Measurements from ENCODE around the gene IL17RC. TPM values are rescaled to one million over a fixed set of nuclear protein-coding genes. Genes with fewer than 3 reads are reported as not detected.

IL17RC gene, protein sequence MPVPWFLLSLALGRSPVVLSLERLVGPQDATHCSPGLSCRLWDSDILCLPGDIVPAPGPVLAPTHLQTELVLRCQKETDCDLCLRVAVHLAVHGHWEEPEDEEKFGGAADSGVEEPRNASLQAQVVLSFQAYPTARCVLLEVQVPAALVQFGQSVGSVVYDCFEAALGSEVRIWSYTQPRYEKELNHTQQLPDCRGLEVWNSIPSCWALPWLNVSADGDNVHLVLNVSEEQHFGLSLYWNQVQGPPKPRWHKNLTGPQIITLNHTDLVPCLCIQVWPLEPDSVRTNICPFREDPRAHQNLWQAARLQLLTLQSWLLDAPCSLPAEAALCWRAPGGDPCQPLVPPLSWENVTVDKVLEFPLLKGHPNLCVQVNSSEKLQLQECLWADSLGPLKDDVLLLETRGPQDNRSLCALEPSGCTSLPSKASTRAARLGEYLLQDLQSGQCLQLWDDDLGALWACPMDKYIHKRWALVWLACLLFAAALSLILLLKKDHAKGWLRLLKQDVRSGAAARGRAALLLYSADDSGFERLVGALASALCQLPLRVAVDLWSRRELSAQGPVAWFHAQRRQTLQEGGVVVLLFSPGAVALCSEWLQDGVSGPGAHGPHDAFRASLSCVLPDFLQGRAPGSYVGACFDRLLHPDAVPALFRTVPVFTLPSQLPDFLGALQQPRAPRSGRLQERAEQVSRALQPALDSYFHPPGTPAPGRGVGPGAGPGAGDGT
- total RNA-seq (10 to 100 TPM; 10.7 to 24.1 (median 19.7) TPM), polyA plus RNA-seq (10 to 100 TPM in 2 of 3 donors, 1 to 10 TPM in 1; 6.6 to 24.6 (median 12.6) TPM)
- long read RNA-seq, donor 1, partial matches to known transcripts = 0 of 1 reads
- long read RNA-seq, donor 1, other reads (novel, unspliced or antisense) = 0 of 1 reads
- long read RNA-seq, donor 2, partial matches to known transcripts = 0 of 2 reads
- long read RNA-seq, donor 2, other reads (novel, unspliced or antisense) = 0 of 2 reads

DNA sequence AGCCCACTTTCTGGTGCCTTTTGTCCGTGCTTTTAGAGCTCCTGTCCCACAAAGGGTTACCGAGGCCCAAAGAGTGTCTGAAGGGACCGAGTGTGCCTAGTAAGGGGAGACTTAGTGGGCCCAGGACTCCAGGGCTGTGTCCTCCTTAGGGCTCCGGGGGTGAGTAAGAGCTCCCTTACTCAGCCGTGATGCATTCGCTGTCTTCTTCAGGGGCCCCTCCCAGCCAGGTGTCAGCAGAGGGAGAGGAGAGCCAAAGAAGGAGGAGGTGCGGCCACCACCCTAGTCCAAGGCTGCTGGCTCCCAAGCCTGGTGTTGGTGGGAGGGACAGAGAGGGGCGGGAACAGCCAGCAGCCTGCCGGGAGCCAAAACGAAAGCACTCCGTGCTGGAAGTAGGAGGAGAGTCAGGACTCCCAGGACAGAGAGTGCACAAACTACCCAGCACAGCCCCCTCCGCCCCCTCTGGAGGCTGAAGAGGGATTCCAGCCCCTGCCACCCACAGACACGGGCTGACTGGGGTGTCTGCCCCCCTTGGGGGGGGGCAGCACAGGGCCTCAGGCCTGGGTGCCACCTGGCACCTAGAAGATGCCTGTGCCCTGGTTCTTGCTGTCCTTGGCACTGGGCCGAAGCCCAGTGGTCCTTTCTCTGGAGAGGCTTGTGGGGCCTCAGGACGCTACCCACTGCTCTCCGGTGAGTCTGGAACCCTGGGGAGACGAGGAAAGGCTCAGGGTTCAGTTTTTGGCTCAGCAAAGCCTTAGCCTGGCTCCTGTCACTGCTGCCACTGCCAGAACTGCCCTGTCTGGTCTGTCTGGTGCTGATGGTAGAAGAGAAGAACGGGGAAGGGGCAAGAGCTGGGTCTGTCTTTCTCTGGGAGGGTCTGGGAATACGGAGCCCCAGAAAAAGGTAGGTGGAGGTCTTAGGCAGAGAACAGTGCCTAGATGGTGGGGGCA lies at the start of gene IL17RC:
Gene IL17RC (plus strand): TSS at position 365 of the 947 bp plus-strand sequence. CDS start 218 bp downstream, at position 583.
- Histone ChIP-seq H3K4me3 (peak within 1 kb of the TSS; percentile 47 to 84 (median 56)), H3K27me3 (replicated peaks in 1 of 7) (peaks cover 0 to 22% (median 0%) of the 10 kb centered on the region in 7 donors), H3K36me3 (peaks cover 0 to 7% (median 0%) of the 10 kb centered on the region in 6 donors), H3K27ac (peak within 1 kb of the TSS; percentile 53 to 86 (median 80)), H3K9me3 (no peaks in the 10 kb centered on the region), H3K4me1 (peaks cover 10 to 59% (median 38%) of the 10 kb centered on the region in 6 donors)
- WGBS, 5 donors = 22 to 33% (median 29%) methylated on average over 16 to 19 of the region's 19 CpGs
- intact Hi-C loops (cut with DNase I; ENCODE audit: low total_unique reads) = no loop called here
- peak; percentile 61 to 83 (median 71) for TF ChIP-seq POLR2AphosphoS5 (IDR thresholded peaks at IDR 0.05)
- TF ChIP-seq, protein P1, sequence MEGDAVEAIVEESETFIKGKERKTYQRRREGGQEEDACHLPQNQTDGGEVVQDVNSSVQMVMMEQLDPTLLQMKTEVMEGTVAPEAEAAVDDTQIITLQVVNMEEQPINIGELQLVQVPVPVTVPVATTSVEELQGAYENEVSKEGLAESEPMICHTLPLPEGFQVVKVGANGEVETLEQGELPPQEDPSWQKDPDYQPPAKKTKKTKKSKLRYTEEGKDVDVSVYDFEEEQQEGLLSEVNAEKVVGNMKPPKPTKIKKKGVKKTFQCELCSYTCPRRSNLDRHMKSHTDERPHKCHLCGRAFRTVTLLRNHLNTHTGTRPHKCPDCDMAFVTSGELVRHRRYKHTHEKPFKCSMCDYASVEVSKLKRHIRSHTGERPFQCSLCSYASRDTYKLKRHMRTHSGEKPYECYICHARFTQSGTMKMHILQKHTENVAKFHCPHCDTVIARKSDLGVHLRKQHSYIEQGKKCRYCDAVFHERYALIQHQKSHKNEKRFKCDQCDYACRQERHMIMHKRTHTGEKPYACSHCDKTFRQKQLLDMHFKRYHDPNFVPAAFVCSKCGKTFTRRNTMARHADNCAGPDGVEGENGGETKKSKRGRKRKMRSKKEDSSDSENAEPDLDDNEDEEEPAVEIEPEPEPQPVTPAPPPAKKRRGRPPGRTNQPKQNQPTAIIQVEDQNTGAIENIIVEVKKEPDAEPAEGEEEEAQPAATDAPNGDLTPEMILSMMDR (IDR thresholded peaks at IDR 0.05 in 8 of 11, conservative IDR thresholded peaks at IDR 0.05 in 3 of 11) = no peak
- TF ChIP-seq POLR2A (IDR thresholded peaks at IDR 0.05) = peak in 1 of 3 donors; percentile 20
- peak; percentile 90 for DNase-seq

DNA sequence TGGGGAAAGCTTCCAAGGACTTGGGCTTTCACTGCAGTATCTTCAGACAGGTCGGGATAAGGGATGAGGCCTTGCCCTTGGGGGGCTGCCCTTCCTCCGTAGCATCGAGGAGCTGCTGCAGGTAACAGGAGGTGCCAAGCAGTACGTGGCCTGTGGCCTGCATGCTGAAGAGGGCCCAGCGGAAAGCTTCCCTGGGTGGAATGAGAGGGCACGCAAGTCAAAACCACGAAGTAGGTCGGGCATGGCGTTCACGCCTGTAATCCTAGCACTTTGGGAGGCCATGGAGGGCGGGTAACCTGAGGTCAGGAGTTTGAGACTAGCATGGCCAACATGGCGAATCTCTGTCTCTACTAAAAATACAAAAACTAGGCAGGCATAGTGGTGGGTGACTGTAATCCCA lies 49.8 kb upstream of the IL17RC start:
- Histone ChIP-seq H3K9me3 (no peaks in the 10 kb centered on the region), H3K27ac (no peak overlapping the region), H3K36me3 (no peaks in the 10 kb centered on the region), H3K27me3 (replicated peaks in 1 of 7) (peaks cover 0 to 15% (median 0%) of the 10 kb centered on the region in 7 donors), H3K4me3 (no peak overlapping the region), H3K4me1 (peaks cover 0 to 28% (median 16%) of the 10 kb centered on the region in 6 donors)
- 81 to 90% (median 86%) methylated on average over 12 of the region's 12 CpGs for WGBS, 5 donors
- TF ChIP-seq POLR2A (IDR thresholded peaks at IDR 0.05) = no peak
- TF ChIP-seq POLR2AphosphoS5 (IDR thresholded peaks at IDR 0.05) = no peak
- TF ChIP-seq, protein P1 (IDR thresholded peaks at IDR 0.05 in 8 of 11, conservative IDR thresholded peaks at IDR 0.05 in 3 of 11) = no peak
- intact Hi-C loops (cut with DNase I; ENCODE audit: low total_unique reads) = no loop called here
- peak; percentile 56 for DNase-seq

DNA sequence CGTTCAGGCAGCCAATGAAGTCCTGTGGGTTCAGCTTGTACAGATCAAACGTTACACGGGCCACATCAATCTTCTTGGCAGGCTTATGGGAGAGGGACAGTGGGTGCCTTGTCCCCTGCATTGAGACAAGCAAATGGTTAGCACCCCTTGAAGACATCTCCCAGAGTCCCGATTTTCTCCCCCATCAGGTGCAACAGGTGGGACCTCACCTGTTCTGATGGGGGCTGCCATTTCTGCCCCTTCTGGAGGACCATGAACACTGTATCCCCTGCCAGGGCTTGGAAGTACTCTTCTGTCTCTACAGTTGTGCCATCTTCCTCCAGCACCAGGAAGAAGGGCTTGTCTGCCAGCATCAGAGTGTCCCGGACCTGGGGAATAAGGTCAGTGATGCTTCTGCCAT lies 46.9 kb upstream of the IL17RC start:
- H3K4me1 ChIP-seq = peaks cover 0 to 2% (median under 1%) of the 10 kb centered on the region in 6 donors
- no peaks in the 10 kb centered on the region for H3K9me3 ChIP-seq
- H3K27ac ChIP-seq = no peak overlapping the region
- H3K36me3 ChIP-seq = no peaks in the 10 kb centered on the region
- WGBS, 5 donors = 62 to 90% (median 78%) methylated on average over 4 to 5 of the region's 5 CpGs
- no peak for TF ChIP-seq POLR2A (IDR thresholded peaks at IDR 0.05)
- TF ChIP-seq POLR2AphosphoS5 (IDR thresholded peaks at IDR 0.05) = no peak
- TF ChIP-seq, protein P1 (IDR thresholded peaks at IDR 0.05 in 8 of 11, conservative IDR thresholded peaks at IDR 0.05 in 3 of 11) = no peak
- peak; percentile 27 for DNase-seq
- no peaks in the 10 kb centered on the region for H3K27me3 ChIP-seq (replicated peaks in 1 of 7)
- no peak overlapping the region for H3K4me3 ChIP-seq
- intact Hi-C loops (cut with DNase I; ENCODE audit: low total_unique reads) = no loop called here
